ENCODE results near the gene MAPK10. TPM values are rescaled to one million over a fixed set of nuclear protein-coding genes. Genes with fewer than 3 reads are reported as not detected.

MAPK10 gene
- total RNA-seq, 2 experiments from 2014 or later: 0.45 TPM; not detected in 1

GRCh38 chr4:86130160-86130933 is 229.5 kb downstream of the MAPK10 start:
- POLR2A ChIA-PET: no interaction called here
- no peak for DNase-seq
- no peak overlapping the region for H3K27ac Mint-ChIP-seq
- CTCF ChIA-PET: no interaction called here
- no peaks in the 10 kb centered on the region for H3K27me3 Mint-ChIP-seq
- H3K36me3 Mint-ChIP-seq (ENCODE audit: low read depth): no peaks in the 10 kb centered on the region
- H3K4me3 Mint-ChIP-seq: no peak overlapping the region
- H3K4me1 Mint-ChIP-seq: no peaks in the 10 kb centered on the region
- peaks cover 2% of the 10 kb centered on the region for H3K9me3 Mint-ChIP-seq

- Mint-ChIP-seq H3K4me1 (no peaks in the 10 kb centered on the region), H3K36me3 (ENCODE audit: low read depth) (no peaks in the 10 kb centered on the region), H3K4me3 (no peak overlapping the region), H3K9me3 (peaks cover 2% of the 10 kb centered on the region), H3K27ac (no peak overlapping the region), H3K27me3 (no peaks in the 10 kb centered on the region)
- ChIA-PET CTCF (no interaction called here), POLR2A (no interaction called here)
- DNase-seq: no peak
Measured at GRCh38 chr4:86129546-86129945, 230.3 kb downstream of the MAPK10 start.

- POLR2A ChIA-PET: no interaction called here
- no peaks in the 10 kb centered on the region for H3K27me3 Mint-ChIP-seq
- H3K4me1 Mint-ChIP-seq: no peaks in the 10 kb centered on the region
- no peak overlapping the region for H3K27ac Mint-ChIP-seq
- H3K4me3 Mint-ChIP-seq: no peak overlapping the region
- H3K36me3 Mint-ChIP-seq (ENCODE audit: low read depth): no peaks in the 10 kb centered on the region
- no peak for DNase-seq
- H3K9me3 Mint-ChIP-seq: no peaks in the 10 kb centered on the region
- CTCF ChIA-PET: no interaction called here
Measured at GRCh38 chr4:86122404-86122803, 237.4 kb downstream of the MAPK10 start.

GRCh38 chr4:86118711-86119110 is 241.1 kb downstream of the MAPK10 start:
- no peaks in the 10 kb centered on the region for H3K36me3 Mint-ChIP-seq (ENCODE audit: low read depth)
- H3K9me3 Mint-ChIP-seq: peaks cover 5% of the 10 kb centered on the region
- no peak for DNase-seq
- no peaks in the 10 kb centered on the region for H3K4me1 Mint-ChIP-seq
- H3K4me3 Mint-ChIP-seq: no peak overlapping the region
- H3K27me3 Mint-ChIP-seq: no peaks in the 10 kb centered on the region
- no peak overlapping the region for H3K27ac Mint-ChIP-seq
- ChIA-PET POLR2A (no interaction called here), CTCF (no interaction called here)

- DNase-seq: no peak
- POLR2A ChIA-PET: no interaction called here
- Mint-ChIP-seq H3K4me1 (no peaks in the 10 kb centered on the region), H3K4me3 (no peak overlapping the region), H3K36me3 (ENCODE audit: low read depth) (no peaks in the 10 kb centered on the region), H3K27ac (no peak overlapping the region), H3K9me3 (peaks cover 8% of the 10 kb centered on the region), H3K27me3 (no peaks in the 10 kb centered on the region)
- CTCF ChIA-PET: no interaction called here
Measured at GRCh38 chr4:86117705-86118302, 242.0 kb downstream of the MAPK10 start.

DNA sequence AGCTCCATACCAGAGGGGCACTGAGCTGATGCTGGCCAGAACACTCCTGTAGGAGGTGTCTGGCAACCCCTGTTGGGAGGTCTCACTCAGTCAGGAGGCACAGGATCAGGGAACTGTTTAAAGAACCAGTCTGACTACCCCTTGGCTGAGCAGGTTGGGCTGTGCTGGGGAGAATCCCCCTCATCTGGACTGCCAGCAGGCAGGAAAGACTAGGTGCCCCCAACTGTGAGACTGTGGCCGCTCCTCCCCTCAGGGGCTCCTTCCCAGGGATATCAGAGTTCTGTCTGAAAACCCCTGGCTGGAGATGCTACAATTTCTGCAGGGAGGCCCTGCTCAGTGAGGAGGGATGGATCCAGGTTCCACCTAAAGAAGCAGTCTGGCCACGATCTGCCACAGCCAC is 245.3 kb downstream of the MAPK10 start:
- no peaks in the 10 kb centered on the region for H3K4me1 Mint-ChIP-seq
- ChIA-PET POLR2A (no interaction called here), CTCF (no interaction called here)

GRCh38 chr4:86108834-86109233 is 251.0 kb downstream of the MAPK10 start:
- no peaks in the 10 kb centered on the region for H3K27me3 Mint-ChIP-seq
- ChIA-PET CTCF (no interaction called here), POLR2A (no interaction called here)
- no peaks in the 10 kb centered on the region for H3K36me3 Mint-ChIP-seq (ENCODE audit: low read depth)
- H3K4me1 Mint-ChIP-seq: no peaks in the 10 kb centered on the region
- peaks cover 9% of the 10 kb centered on the region for H3K9me3 Mint-ChIP-seq
- H3K4me3 Mint-ChIP-seq: no peak overlapping the region
- DNase-seq: no peak
- no peak overlapping the region for H3K27ac Mint-ChIP-seq

More for the DNA sequence above, 245.3 kb downstream of the MAPK10 start:
- H3K9me3 Mint-ChIP-seq: peaks cover 12% of the 10 kb centered on the region
- no peak for DNase-seq
- no peaks in the 10 kb centered on the region for H3K27me3 Mint-ChIP-seq
- H3K36me3 Mint-ChIP-seq (ENCODE audit: low read depth): no peaks in the 10 kb centered on the region
- no peak overlapping the region for H3K27ac Mint-ChIP-seq
- no peak overlapping the region for H3K4me3 Mint-ChIP-seq

DNA sequence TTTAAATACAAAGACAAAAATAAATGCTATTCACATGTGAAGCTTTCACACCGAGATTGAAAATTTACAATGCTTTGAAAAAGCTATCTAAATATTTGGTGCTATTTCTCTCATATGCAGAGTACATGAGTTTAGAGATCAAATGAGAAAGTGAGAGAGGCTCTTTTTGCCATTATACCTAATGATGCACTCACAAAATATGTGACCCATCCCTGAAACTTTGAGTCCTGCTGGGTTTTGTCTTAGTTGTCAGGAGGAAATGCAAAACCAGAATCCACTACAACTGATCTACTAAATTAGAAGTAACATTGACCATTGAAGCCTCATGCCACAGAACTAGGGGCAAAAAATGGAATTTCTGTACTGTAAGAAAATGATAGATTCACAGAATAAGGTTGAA is 251.7 kb downstream of the MAPK10 start:
- POLR2A ChIA-PET: no interaction called here
- Mint-ChIP-seq H3K4me1 (no peaks in the 10 kb centered on the region), H3K27me3 (no peaks in the 10 kb centered on the region), H3K36me3 (ENCODE audit: low read depth) (no peaks in the 10 kb centered on the region), H3K4me3 (no peak overlapping the region), H3K9me3 (peaks cover 4% of the 10 kb centered on the region), H3K27ac (no peak overlapping the region)
- no peak for DNase-seq
- CTCF ChIA-PET: no interaction called here

GRCh38 chr4:86107112-86107511 is 252.7 kb downstream of the MAPK10 start:
- DNase-seq: no peak
- H3K4me1 Mint-ChIP-seq: no peaks in the 10 kb centered on the region
- H3K27me3 Mint-ChIP-seq: no peaks in the 10 kb centered on the region
- no peaks in the 10 kb centered on the region for H3K36me3 Mint-ChIP-seq (ENCODE audit: low read depth)
- ChIA-PET POLR2A (no interaction called here), CTCF (no interaction called here)
- H3K27ac Mint-ChIP-seq: no peak overlapping the region
- no peak overlapping the region for H3K4me3 Mint-ChIP-seq
- H3K9me3 Mint-ChIP-seq: peaks cover 1% of the 10 kb centered on the region

DNA sequence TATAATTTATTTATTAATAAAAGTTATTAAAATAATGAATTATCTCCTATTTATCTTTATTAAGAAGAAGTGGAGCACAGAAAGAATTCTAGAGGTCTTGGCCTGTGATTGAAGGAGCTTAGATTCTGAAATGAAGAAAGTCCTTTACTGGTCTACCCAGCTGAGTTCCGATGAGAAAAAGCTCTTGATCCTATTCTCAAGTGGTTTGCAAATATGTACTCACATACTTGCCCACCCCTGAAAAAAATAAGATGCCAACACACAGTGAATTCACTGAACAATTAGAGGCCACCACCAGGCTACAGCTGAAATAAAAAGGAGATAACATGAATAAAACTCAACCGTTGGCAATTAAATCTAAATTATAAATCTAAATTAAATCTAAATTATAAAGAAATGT is 253.4 kb downstream of the MAPK10 start:
- Mint-ChIP-seq H3K9me3 (no peaks in the 10 kb centered on the region), H3K4me3 (no peak overlapping the region), H3K27me3 (no peaks in the 10 kb centered on the region), H3K27ac (no peak overlapping the region), H3K4me1 (no peaks in the 10 kb centered on the region), H3K36me3 (ENCODE audit: low read depth) (no peaks in the 10 kb centered on the region)
- DNase-seq: no peak
- ChIA-PET CTCF (no interaction called here), POLR2A (no interaction called here)

- H3K27ac Mint-ChIP-seq: no peak overlapping the region
- POLR2A ChIA-PET: no interaction called here
- no peaks in the 10 kb centered on the region for H3K4me1 Mint-ChIP-seq
- no peaks in the 10 kb centered on the region for H3K36me3 Mint-ChIP-seq (ENCODE audit: low read depth)
- DNase-seq: no peak
- CTCF ChIA-PET: no interaction called here
- H3K4me3 Mint-ChIP-seq: no peak overlapping the region
- no peaks in the 10 kb centered on the region for H3K9me3 Mint-ChIP-seq
- H3K27me3 Mint-ChIP-seq: no peaks in the 10 kb centered on the region
Measured at GRCh38 chr4:86101841-86102240, 258.0 kb downstream of the MAPK10 start.

- ChIA-PET POLR2A (no interaction called here), CTCF (no interaction called here)
- no peak overlapping the region for H3K27ac Mint-ChIP-seq
- no peak overlapping the region for H3K4me3 Mint-ChIP-seq
- no peaks in the 10 kb centered on the region for H3K36me3 Mint-ChIP-seq (ENCODE audit: low read depth)
- H3K4me1 Mint-ChIP-seq: no peaks in the 10 kb centered on the region
- no peak for DNase-seq
- H3K27me3 Mint-ChIP-seq: no peaks in the 10 kb centered on the region
- H3K9me3 Mint-ChIP-seq: no peaks in the 10 kb centered on the region
Measured at GRCh38 chr4:86101410-86101809, 258.4 kb downstream of the MAPK10 start.

DNA sequence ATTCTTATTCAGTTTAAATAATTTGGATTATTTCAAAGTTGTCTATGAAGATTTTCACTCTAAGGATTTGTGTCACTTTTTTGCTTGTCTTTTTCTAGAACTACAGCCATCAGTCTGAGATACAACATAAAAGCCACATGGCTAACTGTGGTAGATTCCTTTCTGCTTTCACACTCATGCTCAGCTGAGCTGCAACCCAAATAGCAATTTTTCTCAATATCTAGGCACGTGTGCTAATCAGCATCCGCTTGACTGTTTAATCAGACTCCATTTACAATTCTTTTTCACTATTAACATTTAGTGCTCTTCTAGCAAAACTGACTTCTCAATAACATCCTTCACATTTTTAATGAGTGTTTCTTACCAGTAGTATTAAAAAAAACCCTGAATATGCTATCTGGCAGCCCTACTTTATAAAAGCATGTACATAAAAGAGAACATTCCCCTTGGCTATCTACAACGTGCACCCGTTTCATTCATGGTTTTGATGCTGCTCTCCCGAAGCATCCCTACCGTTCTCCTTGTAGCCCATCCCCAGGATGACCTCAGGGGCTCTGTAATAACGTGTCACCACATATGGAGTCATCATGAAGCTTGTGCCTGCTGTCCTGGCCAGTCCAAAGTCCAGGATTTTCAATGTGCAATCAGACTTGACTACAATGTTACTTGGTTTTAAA is 259.2 kb downstream of the MAPK10 start:
- no peak overlapping the region for H3K4me3 Mint-ChIP-seq
- no peak overlapping the region for H3K27ac Mint-ChIP-seq
- CTCF ChIA-PET: no interaction called here

DNA sequence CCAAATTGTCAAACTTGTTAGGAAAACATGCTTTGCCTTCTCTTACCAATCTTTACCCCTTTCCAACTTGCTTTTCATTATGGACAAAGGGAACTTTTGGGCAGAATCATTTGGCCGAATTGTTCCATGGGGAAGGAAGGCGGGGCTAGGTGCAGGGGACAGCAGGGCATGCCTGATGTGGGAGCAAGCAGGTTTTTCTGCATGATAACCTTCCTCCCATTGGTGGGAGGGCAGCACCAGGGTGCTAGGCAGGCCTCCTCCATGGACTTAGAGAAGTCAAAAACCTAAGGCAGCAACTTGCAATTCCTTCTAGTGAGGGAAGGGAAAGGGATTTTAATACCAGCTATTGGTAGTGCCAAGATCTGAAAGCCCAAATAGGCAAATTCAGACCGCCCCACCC is 260.5 kb downstream of the MAPK10 start:
- Mint-ChIP-seq H3K9me3 (no peaks in the 10 kb centered on the region), H3K36me3 (ENCODE audit: low read depth) (no peaks in the 10 kb centered on the region), H3K4me3 (no peak overlapping the region), H3K4me1 (no peaks in the 10 kb centered on the region), H3K27ac (no peak overlapping the region), H3K27me3 (no peaks in the 10 kb centered on the region)
- CTCF ChIA-PET: no interaction called here
- POLR2A ChIA-PET: no interaction called here
- DNase-seq: no peak

More for the DNA sequence above, 259.2 kb downstream of the MAPK10 start:
- no peaks in the 10 kb centered on the region for H3K27me3 Mint-ChIP-seq
- H3K36me3 Mint-ChIP-seq (ENCODE audit: low read depth): no peaks in the 10 kb centered on the region
- DNase-seq: no peak
- no peaks in the 10 kb centered on the region for H3K9me3 Mint-ChIP-seq
- H3K4me1 Mint-ChIP-seq: no peaks in the 10 kb centered on the region
- POLR2A ChIA-PET: no interaction called here

Measured in activated CD4-positive, alpha-beta memory T cell treated with anti-CD3 and anti-CD28 coated beads, Interleukin-2, amount 10 ng/mL, durations not matched to agents 7 days and 5 days (primary cell).